Measurements from ENCODE around the gene CCDC116.
"Not testable (repeated sequence)": the region's sequence is repeated elsewhere in the genome, so short reads cannot be mapped to it uniquely, and the experiment has no call there.

The CCDC116 gene, protein sequence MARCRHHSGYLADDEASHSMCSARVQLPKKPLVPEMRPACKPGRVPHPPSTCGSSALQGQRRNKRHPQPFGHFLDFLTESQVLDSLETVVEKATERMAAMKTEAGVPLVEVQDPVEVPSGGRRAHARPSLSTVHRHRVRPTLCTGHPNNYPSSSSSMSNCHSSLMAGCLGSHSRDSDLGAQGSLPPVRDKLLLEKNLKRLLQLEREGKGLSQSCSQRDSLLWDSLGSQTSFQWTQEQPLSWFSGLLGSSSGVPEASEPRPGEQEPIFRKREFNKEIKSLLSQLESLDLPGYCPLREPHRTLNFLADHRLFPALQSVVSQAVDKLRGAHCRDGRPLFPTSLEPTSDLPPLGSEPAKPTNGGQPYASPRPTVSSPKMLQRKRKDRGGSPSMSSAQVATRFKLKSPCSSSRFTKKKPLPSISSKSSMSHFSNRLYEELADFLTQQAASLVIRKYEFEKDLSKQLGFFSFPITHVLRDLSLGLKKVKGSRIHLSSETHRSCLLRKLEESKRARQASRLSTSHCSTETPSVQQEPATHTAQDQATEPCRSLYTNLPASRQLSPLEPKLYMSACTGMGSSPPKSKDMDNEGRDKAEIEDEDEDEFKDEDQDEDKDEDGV

DNA sequence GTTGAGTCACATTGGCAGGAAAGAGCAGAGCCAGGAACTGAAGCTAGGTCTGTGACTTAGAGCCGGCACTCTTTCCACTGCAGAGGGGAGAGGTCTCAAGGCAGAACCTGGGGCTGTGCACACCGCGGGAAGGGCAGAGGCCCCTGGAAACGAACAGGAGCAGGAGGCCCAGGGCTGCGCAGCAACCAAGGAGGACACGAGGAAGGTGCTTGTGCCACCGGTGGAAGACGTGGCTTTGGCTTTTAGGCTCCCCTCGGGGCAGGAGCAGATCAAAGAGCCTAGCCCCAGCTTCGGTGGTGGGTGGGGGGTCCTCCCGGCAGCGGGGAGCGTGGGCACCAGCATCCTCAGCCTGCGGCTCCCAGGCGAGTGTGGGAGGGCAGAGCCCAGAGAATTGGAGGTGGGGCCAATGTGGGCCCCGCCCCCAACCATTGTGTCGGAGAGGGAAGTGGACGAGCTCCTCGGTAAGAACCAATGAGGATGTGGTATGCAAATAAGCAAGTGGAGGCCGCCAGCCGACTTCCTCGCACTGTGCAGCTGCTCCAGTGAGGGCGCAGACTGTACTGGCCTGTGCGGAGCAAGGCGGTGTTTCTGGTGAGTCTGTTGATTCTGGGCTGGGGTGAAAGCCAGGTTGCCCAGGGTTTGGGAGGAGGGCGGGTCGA, at the start of gene CCDC116:
Gene CCDC116 (plus strand): TSS at position 524 of the 659 bp plus-strand sequence. CDS start 422 bp downstream, outside the sequence.
- peak; percentile 51 for DNase-seq (ENCODE audit: low spot score)

DNA sequence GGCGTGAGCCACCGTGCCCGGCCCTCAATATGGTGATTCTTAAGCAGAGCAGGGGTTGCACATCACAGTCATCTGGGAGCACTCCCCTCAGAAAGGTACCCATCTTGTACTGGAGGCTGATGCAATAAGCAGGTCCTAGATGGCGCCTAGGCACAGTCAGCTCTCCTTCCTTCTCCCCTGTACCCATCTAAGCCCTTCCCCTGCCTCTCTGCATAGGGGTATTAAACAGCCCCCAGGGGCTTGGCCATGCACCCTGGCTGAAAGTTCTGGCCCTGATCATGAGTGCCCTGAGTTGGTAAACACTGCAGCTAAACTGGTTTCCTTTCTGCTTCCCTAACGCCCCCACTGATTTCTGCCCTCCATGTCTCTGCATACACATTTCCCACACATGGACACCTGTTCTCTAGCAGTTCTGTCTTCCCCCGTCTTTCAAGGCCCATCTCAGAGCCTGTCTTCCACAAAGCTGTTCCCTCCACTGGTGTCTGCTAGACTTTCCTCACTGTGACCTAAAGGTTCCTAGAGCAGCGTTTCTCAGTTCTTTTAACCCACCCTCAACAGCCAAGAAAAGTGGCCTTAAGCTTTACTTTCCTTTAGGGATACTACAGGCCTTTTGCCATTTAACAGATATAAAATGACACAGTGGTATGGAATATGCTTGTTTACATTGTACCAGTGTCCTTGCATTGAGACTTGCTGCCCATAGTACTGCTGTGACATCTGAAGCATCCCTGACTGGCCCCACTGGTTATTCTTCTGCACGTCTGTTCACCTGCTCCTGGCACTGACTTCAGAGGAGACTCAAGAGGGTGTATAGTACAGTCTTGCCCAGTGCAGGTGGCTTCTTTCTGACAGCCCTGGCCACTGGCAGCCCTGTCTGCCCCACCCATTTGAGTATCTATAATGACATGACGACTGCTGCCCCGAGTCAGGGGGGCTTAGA, 49.5 kb upstream of the CCDC116 start:
- DNase-seq (ENCODE audit: low spot score): no peak

DNA sequence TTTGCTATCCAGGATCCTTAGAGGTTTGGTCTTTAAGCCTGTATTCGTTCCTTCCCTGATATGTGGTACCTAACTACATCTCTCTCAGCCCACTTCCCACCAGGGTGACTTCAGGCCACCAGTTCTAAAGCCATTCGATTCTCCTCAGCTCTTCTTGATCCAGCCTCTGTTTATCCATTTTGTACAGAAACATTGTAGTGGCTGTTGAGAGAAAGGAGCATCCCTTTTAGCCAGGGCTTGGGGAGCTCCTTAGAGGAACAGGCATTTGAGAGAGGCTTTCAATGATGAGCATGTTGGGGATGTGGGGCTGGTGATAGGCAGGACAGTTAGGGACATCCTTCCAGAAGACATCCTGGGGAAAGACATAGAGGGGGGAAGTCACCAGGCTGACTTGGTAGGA, 47.2 kb upstream of the CCDC116 start:
- no peak for DNase-seq (ENCODE audit: low spot score)

DNA sequence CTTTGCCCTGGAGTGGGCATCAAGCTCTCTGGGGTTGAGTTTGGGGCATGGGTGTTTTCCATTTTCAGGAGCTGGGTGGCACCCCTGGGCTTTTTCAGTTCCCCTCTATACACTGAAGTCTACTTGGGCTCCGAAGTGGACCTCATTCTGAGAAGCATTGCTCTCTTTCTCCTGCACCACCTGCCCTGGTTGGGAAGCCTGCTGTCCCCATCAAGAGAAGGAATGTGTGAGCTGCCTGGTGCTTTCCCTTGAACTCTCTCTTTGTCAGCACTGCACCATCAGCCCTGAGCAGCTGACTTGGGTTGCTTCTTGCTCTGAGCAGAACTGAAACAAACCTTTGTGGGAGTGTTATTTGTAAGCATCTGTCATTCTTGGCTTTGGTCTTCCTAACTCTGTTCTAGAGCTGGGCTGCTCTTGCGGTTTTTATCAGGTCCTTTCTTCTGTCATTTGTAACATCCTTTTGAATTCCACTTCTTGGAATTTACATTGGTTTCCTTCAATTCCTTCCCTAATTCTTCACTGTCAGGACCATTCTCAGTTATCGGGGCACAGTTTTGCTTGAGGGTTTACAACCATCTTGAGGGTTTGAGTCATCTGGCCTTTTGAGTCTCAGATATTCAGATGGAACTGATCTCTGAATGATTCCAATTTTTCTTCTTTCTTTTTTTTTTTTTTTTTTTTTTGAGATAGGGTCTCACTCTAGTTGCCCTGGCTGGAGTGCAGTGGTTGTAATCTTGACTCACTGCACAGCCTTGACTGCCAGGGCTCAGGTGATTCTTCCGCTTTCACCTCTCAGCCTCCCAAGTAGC, 44.6 kb upstream of the CCDC116 start:
- no peak for DNase-seq (ENCODE audit: low spot score)

DNA sequence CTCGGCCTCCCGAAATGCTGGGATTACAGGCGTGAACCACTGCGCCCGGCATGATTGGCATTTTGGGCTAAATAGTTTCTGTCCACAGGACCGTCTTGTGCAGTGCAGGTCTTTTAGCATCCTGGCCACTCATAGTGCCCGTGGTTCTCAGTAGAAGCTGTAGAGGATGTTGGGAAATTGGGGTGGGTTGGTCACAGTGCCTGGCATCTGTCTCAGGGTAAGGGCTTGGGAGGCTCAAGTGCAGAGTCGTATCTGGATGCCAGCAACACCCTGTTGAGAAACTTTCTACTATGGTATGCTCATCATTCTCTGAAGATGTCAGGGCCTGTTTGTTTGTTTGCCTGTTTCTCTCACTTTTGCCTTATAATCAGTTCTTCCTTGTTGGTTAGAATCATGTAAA, 43.2 kb upstream of the CCDC116 start:
- DNase-seq (ENCODE audit: low spot score): no peak

DNA sequence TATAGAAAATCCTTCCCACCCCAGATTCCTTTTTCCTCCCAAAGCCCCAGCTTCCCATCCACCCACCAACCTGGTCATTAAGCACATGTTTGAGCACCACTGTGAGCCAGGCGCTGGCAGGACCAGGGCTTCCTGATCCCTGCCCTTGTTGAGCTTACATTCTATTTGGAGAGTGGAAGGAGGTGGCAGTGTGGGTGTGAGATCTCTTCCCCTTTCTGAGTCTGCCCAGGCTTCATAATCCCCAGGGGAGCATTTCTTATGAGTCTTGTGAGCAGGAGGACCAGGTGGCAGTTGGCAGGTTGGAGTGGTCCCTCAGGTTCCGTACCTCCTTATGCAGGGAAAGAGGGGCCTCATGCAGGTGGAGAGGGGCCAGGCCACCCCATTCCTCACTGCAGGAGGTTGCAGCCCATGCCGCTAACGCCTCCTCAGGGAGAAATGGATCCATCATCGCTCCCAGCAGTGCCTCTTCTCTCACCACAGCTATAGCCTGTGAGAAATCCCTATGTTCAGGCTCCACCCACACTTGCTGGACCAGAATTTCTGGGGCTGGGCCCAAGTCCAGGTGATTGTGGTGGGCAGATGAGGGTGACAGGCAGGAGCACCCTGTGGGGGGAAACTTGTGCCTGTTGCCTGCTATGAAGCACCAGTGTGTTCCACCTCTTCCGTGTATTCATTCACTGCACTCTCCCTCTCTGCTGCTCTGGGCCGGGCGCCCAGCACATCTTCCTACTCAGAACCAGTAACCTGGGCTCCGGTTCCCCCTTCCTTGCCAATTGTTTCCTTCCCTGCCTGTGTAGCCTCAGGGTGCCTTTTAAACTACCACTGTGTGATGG, 41.5 kb upstream of the CCDC116 start:
- DNase-seq (ENCODE audit: low spot score): no peak

DNA sequence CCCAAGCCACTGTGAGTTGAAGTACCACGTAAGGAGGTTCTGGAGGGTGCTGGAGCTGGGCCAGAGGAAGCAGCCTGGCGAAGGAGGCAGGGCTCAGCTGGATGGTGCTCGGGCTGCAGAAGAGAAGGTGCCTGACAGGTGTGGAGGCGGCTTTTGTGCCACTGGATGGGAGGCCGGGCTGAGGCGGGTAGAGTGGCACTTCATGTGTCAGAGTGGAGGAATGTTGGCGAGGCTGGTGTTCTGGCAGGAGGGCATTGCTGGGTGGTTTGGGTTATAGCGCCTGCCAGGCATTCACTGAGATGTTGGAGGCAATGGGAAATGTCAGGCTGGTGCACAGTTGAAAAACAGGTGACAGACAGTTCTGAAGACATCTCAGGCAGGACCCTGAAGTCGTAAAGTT, 40.9 kb upstream of the CCDC116 start:
- no peak for DNase-seq (ENCODE audit: low spot score)

DNA sequence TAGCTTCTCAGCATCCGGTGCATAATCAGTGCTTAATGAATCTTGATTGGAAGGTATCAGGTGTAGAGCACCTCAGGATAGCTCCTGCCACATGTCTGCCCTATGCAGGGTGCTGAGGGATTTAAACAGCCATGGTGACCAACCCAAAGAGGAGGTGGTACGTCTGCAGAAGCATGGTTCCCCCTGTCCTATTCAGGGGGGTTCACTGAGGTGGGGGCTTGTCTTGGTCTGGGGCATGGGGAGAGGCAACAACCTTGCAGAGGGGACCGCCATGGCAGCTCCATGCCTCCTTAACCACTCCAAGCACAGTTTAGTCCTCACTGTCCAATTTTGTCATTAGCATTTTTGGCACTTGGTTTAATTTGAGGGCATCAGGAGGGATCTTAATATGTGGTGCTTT, 40.1 kb upstream of the CCDC116 start:
- DNase-seq (ENCODE audit: low spot score): no peak

DNA sequence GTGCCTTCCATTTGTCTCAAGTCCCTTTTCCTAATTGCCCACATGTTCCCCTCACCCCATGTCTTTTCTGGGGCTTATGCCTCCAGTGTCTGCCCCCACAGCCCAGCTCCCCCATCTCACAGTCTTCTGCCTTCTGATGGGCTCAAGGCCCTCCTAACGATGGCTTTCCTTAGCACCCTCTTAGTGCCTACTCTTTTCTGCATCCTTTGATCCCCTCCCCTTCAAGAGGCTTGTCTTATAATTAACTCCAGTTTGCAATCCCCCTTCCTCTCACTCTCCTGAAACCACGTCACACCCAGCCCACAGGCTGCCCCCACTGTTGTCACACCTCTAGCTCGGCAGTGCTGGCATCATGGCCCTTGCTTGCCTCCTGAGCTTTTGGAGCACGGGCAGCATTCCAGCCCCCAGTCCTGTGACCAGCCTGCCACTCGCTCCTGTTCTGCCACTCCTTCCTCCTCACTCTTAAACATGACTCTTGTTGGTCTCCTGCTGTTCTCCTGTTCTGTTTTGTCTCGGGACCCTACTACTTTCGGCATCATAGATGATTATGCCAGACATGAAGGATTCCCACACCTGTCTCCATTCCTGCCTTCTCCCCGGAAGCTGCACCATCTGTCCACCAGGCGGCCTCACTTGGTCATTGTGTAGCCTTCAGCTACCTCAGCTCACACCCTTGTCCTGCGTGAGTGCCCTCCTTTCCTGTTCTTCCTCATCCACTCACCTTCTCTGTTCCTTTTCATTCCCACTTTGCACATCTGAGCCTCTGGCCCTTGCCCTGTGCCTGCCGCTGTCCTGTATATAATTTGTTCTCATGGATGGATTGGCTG, 38.9 kb upstream of the CCDC116 start:
- DNase-seq (ENCODE audit: low spot score): no peak

DNA sequence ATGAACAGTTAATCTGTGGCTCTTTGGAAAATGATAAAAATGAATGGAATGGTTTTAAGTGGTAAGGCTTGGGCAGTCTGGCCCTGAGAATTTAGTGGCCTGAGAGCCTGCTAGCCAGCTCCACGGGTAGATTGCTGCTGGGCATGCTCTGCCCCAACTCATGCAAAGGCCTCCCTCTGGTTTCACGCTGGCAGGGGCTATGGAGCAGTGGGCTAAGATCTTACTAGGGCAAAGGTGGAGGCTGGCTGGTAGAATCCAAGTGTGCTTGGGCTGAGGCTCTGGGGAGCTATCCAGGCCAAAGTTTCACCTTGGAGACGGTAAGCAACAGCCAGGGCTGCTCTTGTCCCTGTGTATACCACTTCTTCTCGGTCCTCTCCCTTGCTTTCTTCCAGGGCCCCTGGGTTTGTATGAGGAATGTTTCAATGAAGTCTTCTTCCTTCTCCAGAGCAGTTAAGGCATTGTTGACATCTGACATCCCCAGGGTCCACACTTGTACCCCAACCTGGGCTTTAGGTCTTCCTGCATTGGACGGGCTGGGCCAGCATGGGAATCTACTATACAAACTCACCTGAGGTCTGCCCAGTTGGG, 37.6 kb upstream of the CCDC116 start:
- DNase-seq (ENCODE audit: low spot score): no peak

DNA sequence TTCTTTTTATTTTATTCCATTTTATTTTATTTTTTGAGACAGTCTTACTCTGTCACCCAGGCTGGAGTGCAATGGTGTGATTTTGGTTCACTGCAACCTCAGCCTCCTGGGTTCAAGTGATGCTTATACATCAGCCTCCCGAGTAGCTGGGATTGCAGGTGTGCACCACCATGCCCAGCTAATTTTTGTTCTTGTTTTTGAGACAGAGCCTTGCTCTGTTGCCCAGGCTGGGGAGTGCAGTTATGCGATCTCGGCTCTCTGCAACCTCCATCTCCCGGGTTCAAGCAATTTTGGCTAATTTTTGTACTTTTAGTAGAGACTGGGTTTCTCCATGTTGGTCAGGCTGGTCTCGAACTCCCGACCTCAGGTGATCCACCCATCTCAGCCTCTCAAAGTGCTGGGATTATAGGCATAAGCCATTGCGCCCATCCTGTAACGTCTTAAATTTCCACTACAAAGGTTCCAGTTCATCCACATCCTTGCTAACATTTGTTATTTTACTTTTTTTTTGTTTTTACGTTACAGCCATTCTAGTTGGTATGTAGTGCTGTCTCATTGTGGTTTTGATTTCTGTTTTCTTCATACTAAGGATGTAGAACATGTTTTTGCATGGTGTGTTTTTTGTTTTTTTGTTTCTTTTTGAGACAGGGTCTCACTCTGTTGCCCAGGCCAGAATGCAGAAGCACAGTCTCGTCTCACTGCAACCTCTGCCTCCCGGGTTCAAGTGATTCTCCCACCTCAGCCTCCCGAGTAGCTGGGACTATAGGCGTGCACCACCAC, 36.0 kb upstream of the CCDC116 start:
- DNase-seq (ENCODE audit: low spot score): not testable (repeated sequence)

DNA sequence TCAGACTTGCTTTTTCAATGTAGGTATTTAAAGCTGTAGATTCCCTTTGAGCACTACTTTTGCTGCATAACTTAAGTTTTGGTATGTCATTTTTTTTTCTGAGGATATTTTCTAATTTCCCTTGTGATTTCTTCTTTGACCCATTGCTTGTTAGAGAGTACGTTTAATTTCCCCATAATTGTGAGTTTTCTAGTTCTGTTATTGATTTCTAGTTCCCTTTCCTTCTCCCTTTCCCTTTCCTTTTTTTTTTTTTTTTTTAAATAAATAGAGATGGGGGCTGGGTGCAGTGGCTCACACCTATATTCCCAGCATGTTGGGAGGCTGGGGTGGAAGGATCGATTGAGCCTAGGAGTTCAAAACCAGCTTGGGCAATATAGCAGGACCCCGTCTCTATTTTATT, 34.3 kb upstream of the CCDC116 start:
- DNase-seq (ENCODE audit: low spot score): no peak

DNA sequence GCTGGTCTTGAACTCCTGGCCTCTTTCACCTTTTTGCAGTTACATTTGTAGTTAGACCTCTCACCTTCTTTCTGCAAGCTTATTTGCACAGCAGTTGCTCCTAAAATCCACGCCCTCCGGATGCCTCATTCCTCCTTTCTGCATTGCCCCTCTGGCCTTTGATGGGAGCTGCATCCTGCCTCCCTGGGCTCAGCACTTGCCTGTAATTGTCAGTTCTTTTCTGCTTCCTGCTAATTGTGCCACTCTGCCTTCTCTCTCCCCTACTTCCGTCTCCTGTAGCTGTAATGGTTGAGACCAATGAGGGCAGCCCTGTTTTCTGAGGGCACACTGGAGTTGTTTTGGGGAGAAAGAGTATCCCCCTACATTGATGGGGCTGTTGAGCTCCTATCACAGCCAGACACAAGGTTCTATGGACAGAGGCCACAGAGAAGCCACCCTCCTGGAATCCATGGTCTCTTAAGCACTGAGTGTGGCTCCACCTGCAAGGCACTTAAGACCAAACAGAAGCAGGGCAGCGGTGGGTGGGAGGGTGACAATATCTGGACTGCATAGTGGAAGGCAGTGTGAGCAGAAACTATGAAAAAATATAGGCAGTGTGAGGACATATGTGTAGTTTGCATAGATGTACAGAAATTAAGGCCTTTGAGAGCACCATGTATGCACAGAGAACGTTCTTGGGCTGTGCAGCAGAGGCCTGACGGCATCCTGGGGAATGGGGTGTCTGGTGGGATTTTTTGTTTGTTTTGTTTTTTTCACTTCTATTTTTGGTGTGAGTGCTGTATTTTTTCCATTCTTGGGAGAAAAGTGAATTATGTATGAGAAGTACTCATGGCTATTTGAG, 33.3 kb upstream of the CCDC116 start:
- no peak for DNase-seq (ENCODE audit: low spot score)

DNA sequence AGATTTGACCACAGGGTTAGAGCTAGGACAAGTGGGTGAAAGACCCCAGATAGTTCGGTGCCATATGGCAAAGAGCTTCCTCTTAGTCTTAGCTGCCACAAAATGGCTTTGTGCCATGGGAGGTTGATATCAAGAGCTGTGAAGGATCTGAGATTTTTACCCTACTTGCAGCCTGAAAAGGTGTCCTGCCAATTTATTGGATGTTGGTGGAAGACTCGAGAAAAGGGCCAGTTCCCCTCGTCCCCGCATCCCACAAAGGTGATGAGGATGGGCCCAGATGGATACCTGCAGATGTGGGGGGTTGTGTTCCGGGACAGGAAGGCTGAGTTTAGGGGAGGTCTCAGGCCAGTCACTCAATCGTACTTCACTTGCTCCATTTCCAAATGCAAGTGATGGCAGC, 30.0 kb upstream of the CCDC116 start:
- DNase-seq (ENCODE audit: low spot score): no peak

DNA sequence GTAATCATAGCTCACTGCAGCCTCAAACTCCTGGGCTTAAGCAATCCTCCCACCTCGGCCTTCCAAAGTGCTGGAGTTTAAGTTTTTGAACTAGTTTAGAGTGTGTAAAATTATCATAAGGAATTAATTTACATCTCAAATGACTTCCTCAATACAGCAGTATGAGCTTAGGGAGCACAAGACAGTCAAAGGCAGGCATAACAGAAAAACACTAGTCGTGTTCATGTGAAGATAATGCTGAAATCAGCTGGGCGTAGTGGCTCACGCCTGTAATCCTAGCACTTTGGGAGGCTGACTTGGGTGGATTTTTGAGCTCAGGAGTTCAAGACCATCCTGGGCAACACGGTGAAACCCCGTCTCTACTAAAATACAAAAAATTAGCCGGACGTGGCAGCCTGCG, 28.6 kb upstream of the CCDC116 start:
- no peak for DNase-seq (ENCODE audit: low spot score)

DNA sequence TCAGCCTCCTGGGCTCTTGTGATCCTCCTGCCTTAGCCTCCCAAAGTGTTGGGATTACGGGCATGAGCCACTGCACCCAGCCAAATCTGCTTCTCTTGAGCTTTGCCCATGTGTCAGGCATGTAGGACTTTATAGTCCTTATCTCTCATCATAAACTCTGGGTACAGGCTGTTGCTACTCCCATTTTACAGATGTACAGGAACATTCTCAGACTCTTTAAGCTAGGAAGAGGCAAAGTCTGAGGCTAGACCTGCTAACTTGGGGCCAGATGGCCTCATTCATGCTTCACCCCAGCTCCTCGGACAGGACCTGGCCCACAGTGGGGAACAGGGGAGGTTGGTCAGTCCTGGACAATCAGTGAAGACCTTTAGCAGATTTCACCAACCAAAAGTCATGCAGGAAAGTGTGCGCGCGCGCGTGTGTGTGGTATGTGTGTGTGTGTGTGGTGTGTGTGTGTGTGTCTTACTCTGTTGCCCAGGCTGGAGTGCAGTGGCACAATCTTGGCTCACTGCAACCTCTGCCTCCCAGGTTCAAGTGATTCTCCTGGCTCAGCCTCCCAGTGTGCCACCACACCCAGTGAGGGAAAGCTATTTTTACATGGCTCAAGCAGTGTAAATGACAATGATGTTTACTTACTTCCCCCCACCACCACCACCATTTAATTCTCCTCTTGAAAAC, 26.5 kb upstream of the CCDC116 start:
- no peak for DNase-seq (ENCODE audit: low spot score)

DNA sequence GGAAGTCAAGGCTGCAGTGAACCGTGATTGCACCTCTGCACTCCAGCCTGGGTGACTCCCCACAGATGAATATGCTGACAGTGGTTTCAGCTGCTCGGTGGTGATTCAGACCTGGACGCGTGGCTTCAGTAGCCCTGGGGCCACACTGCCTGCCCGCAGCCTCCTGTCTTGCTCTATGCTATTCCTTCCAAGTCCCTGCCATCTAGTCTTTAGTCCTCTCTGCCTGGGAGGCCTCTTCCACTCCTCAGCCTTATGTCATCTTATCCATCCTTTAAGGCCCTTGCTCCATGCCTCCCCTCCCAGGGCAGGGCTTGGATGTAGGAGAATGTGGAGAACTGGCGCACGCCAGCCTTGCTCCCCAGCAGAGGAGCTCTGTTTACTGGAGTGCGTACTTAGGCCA, 25.8 kb upstream of the CCDC116 start:
- DNase-seq (ENCODE audit: low spot score): no peak
